Prostate gland (tissue), 2 donors: ENCODE results near the gene TFG. TPM values are rescaled to one million over a fixed set of nuclear protein-coding genes. Genes with fewer than 3 reads are reported as not detected.

ENCODE experiments used
- DNase-seq: peaks from one replicate; pipeline ENCODE4 v3.0.0-alpha.2; 2019; ENCODE audit warnings: low spot score
- H3K27ac ChIP-seq, 2 donors: fragments of 200-600 bp; sonication (generic); 2 replicates each; pipeline ENCODE4 v1.5.1; 2017 to 2019
- H3K27me3 ChIP-seq: fragments of 200-600 bp; sonication (generic); replicated peaks from 2 replicates; pipeline ENCODE4 v1.5.1; 2019; ENCODE audit not compliant: insufficient read depth
- H3K36me3 ChIP-seq, 2 donors: fragments of 200-600 bp; sonication (generic); 1 replicate in 1 of 2; 2 replicates in 1 of 2; pipeline versions ENCODE4 v1.5.1 to v1.8.1; 2017 to 2019
- H3K4me1 ChIP-seq: fragments of 200-600 bp; sonication (generic); replicated peaks from 2 replicates; pipeline ENCODE4 v1.5.1; 2019
- H3K4me3 ChIP-seq, 2 donors: fragments of 200-600 bp; sonication (generic); 2 replicates each; pipeline ENCODE4 v1.5.1; 2017 to 2019
- H3K9me3 ChIP-seq: fragments of 200-600 bp; sonication (generic); 2 replicates; pipeline ENCODE4 v1.5.1; 2017
- POLR2A ChIP-seq: fragments of 450-650 bp; IDR thresholded peaks from one replicate; pipeline ENCODE4 v1.6.1; 2016; ENCODE audit warnings: antibody characterized with exemption, mild to moderate bottlenecking
- POLR2AphosphoS5 ChIP-seq: sonication (generic); formaldehyde crosslinking; IDR thresholded peaks from one replicate; pipeline ENCODE4 v1.6.1; 2017; ENCODE audit warnings: antibody characterized with exemption
- WGBS: methylation state at CpG from one replicate; pipeline ENCODE4 v1.1.5; 2018; 5-methylcytosine and 5-hydroxymethylcytosine counted together
- intact Hi-C: fragments of 100-400 bp; cut with DNase I; formaldehyde crosslinking; loops from one replicate; pipeline ENCODE4 v1.14.2; 2022
- total RNA-seq, 2 donors: library from RNA; depleted of rRNA; stranded (reverse); fragments of >200 nt; gene quantifications; one replicate each; pipeline ENCODE4 v1.1.0, GENCODE V29; 2016
- TF ChIP-seq, protein P1 (sequence below), 4 experiments: fragments of 200-600 bp in 2 of 4; fragments of 450-650 bp in 2 of 4; sonication (generic) in 2 of 4; IDR thresholded peaks; 1 replicate in 3 of 4; 2 replicates in 1 of 4; pipeline ENCODE4 v1.5.1; 2016 to 2019; ENCODE audit warnings: antibody characterized with exemption in 4 of 4, mild to moderate bottlenecking in 2 of 4, moderate library complexity in 2 of 4

TFG gene
- total RNA-seq, 2 donors from 2014 or later, result 80.6 to 81.5 TPM

- 49% methylated on average over 2 of the region's 2 CpGs for WGBS
These were observed 39.7 kb downstream of the TFG start for GRCh38 chr3:100748967-100749366.

DNA sequence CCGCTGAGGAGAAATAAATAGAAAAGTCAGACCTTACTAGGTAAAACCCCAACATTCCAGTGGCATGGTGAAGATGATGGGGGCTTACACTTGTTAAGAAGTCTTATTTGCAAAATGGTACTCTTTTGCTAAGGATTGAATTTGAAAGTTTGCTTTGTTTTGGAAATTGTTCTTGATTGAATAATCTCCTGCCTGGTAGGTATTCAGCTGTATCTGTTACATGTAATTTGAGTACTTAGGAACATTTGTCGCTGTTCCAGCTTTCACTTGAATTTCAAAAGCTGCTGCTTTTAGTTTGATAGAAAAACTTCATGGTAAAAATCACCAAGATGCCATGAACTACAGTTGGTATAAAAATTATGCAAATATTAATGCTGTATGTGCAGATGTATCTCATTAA lies 44.6 kb downstream of the TFG start:
- TF ChIP-seq, protein P1, sequence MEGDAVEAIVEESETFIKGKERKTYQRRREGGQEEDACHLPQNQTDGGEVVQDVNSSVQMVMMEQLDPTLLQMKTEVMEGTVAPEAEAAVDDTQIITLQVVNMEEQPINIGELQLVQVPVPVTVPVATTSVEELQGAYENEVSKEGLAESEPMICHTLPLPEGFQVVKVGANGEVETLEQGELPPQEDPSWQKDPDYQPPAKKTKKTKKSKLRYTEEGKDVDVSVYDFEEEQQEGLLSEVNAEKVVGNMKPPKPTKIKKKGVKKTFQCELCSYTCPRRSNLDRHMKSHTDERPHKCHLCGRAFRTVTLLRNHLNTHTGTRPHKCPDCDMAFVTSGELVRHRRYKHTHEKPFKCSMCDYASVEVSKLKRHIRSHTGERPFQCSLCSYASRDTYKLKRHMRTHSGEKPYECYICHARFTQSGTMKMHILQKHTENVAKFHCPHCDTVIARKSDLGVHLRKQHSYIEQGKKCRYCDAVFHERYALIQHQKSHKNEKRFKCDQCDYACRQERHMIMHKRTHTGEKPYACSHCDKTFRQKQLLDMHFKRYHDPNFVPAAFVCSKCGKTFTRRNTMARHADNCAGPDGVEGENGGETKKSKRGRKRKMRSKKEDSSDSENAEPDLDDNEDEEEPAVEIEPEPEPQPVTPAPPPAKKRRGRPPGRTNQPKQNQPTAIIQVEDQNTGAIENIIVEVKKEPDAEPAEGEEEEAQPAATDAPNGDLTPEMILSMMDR (IDR thresholded peaks at IDR 0.05), result no peak
- TF ChIP-seq POLR2AphosphoS5 (no peak), POLR2A (no peak)
- no peaks in the 10 kb centered on the region for H3K4me1 ChIP-seq
- H3K27me3 ChIP-seq, result no peaks in the 10 kb centered on the region
- H3K4me3 ChIP-seq, result no peak overlapping the region
- H3K27ac ChIP-seq, result no peak overlapping the region
- no peak for DNase-seq
- intact Hi-C loops, result no loop called here
- no peaks in the 10 kb centered on the region for H3K36me3 ChIP-seq
- no peaks in the 10 kb centered on the region for H3K9me3 ChIP-seq
- 84% methylated on average over 2 of the region's 2 CpGs for WGBS

More at GRCh38 chr3:100748967-100749366, 39.7 kb downstream of the TFG start:
- no peak for DNase-seq
- H3K4me1 ChIP-seq, result no peaks in the 10 kb centered on the region
- H3K36me3 ChIP-seq, result peaks cover 0 to 8% of the 10 kb centered on the region in 2 donors
- no peak overlapping the region for H3K27ac ChIP-seq
- intact Hi-C loops, result no loop called here
- TF ChIP-seq POLR2AphosphoS5 (no peak), POLR2A (no peak)
- TF ChIP-seq, protein P1 (IDR thresholded peaks at IDR 0.05), result no peak
- no peaks in the 10 kb centered on the region for H3K9me3 ChIP-seq
- H3K4me3 ChIP-seq, result no peak overlapping the region
- H3K27me3 ChIP-seq, result no peaks in the 10 kb centered on the region

DNA sequence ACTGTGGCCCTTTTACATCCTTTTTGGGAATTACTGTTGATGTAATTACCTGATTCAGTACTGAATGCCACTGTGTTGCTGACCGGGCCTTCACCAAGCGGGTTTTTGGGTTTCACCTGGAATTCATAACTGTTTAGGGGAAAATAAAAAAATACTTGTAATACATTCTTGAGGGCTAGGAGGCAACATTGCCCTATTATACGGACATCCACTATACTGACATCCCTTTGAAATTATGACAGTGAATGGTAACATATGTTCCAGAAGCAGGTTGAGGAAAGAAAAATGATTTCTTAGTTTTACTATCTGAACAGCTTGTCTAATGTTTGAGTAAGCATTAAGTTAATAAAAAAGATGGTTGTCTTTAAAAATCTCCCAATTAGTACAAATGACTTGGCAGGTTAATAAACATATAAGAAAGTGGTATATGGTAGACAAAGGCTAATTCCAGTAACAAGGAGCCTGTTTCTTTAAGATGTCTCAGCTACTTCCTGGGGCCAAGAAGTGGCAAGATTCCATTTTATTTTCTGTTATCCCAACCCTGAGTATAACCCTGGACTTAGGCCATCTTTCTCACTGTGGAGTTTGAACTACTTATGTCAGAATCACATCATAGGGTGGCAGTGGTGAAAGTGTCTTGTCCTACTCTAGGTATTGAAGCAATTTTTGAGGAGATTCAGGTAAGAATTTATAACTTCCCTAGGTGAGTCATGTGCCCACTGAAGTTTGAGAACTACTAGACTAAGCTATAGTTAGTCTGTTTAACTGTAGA lies 45.5 kb downstream of the TFG start:
- WGBS, result 67% methylated on average over 3 of the region's 3 CpGs
- H3K4me1 ChIP-seq, result no peaks in the 10 kb centered on the region
- H3K36me3 ChIP-seq, result no peaks in the 10 kb centered on the region
- no peak for TF ChIP-seq POLR2AphosphoS5
- TF ChIP-seq POLR2A, result no peak
- TF ChIP-seq, protein P1 (IDR thresholded peaks at IDR 0.05), result no peak
- intact Hi-C loops, result no loop called here
- no peak for DNase-seq
- H3K4me3 ChIP-seq, result no peak overlapping the region
- no peaks in the 10 kb centered on the region for H3K27me3 ChIP-seq
- no peak overlapping the region for H3K27ac ChIP-seq
- H3K9me3 ChIP-seq, result no peaks in the 10 kb centered on the region

DNA sequence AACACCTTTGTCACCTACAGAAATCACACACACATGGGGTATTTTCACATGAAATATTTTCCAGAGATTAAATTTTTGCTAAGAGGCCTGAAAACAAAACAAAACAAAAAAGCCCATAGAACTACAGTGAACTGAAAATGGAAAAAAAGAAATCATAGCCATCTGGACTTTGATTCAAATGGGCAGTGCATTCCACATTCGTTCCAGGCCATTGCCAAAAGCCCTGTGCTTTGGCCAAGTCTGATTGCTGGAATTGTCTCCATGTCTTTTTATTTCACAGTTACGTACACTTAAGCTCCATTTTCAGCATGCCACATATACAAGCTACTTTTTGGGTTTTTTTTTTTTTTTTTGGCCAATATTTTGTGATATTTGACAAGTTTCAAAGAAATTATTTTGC lies 47.1 kb downstream of the TFG start:
- Histone ChIP-seq H3K4me1 (no peaks in the 10 kb centered on the region), H3K27ac (no peak overlapping the region), H3K9me3 (no peaks in the 10 kb centered on the region), H3K36me3 (no peaks in the 10 kb centered on the region), H3K27me3 (no peaks in the 10 kb centered on the region), H3K4me3 (no peak overlapping the region)
- TF ChIP-seq POLR2A (no peak), POLR2AphosphoS5 (no peak)
- TF ChIP-seq, protein P1 (IDR thresholded peaks at IDR 0.05), result no peak
- no peak for DNase-seq
- intact Hi-C loops, result no loop called here
- WGBS, result 62% methylated on average over 2 of the region's 2 CpGs

DNA sequence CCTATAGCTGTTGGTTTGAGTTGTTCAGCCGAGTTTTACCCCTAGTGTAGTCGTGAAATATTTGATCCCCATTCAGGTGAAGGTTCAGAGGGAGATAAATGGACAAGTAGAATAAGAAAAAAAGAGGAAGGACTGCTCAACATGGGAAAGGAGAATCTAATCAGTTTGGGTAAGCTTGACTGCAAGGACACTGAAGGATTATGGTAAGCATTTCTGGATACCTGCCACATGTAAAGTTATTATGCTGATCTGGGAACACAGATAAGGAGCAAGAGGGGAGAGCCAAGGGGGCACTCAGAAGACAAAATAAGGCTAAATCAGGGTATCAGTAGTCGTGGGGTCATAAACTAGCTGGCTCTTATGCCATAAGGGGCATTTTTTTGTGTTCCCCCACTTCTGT lies 49.9 kb downstream of the TFG start:
- TF ChIP-seq, protein P1 (IDR thresholded peaks at IDR 0.05), result no peak
- no peak for TF ChIP-seq POLR2A
- TF ChIP-seq POLR2AphosphoS5, result no peak
- no peaks in the 10 kb centered on the region for H3K27me3 ChIP-seq
- H3K4me3 ChIP-seq, result no peak overlapping the region
- H3K4me1 ChIP-seq, result no peaks in the 10 kb centered on the region
- no peaks in the 10 kb centered on the region for H3K36me3 ChIP-seq
- H3K9me3 ChIP-seq, result no peaks in the 10 kb centered on the region
- intact Hi-C loops, result no loop called here
- 56% methylated on average over 3 of the region's 3 CpGs for WGBS
- H3K27ac ChIP-seq, result no peak overlapping the region
- DNase-seq, result no peak
